ENCODE data around the gene CAPN1.

The CAPN1 gene

GRCh38 chr11:65213322-65214211 is 31.8 kb downstream of the CAPN1 start:
- DNase-seq (ENCODE audit: low read depth), result peak; percentile 20
- H3K4me3 ChIP-seq (ENCODE audit: low read depth, low read length), result no peak overlapping the region
- TF ChIP-seq CTCF (conservative IDR thresholded peaks at IDR 0.05; ENCODE audit: low read depth, low read length), result no peak

- H3K4me3 ChIP-seq (ENCODE audit: low read depth, low read length), result no peak overlapping the region
- DNase-seq (ENCODE audit: low read depth), result no peak
- no peak for TF ChIP-seq CTCF (conservative IDR thresholded peaks at IDR 0.05; ENCODE audit: low read depth, low read length)
These were observed 32.6 kb downstream of the CAPN1 start for GRCh38 chr11:65214212-65214845.

- no peak for TF ChIP-seq CTCF (conservative IDR thresholded peaks at IDR 0.05; ENCODE audit: low read depth, low read length)
These were observed 33.8 kb downstream of the CAPN1 start for GRCh38 chr11:65215441-65216076.

GRCh38 chr11:65216830-65217229 is 35.1 kb downstream of the CAPN1 start:
- no peak overlapping the region for H3K4me3 ChIP-seq (ENCODE audit: low read depth, low read length)
- DNase-seq (ENCODE audit: low read depth), result no peak
- no peak for TF ChIP-seq CTCF (conservative IDR thresholded peaks at IDR 0.05; ENCODE audit: low read depth, low read length)

More at GRCh38 chr11:65215441-65216076, 33.8 kb downstream of the CAPN1 start:
- no peak for DNase-seq (ENCODE audit: low read depth)
- no peak overlapping the region for H3K4me3 ChIP-seq (ENCODE audit: low read depth, low read length)

GRCh38 chr11:65217441-65218423 is 36.0 kb downstream of the CAPN1 start:
- DNase-seq (ENCODE audit: low read depth), result no peak
- no peak for TF ChIP-seq CTCF (conservative IDR thresholded peaks at IDR 0.05; ENCODE audit: low read depth, low read length)

GRCh38 chr11:65218446-65218845 is 36.7 kb downstream of the CAPN1 start:
- no peak for TF ChIP-seq CTCF (conservative IDR thresholded peaks at IDR 0.05; ENCODE audit: low read depth, low read length)
- H3K4me3 ChIP-seq (ENCODE audit: low read depth, low read length), result no peak overlapping the region
- no peak for DNase-seq (ENCODE audit: low read depth)

More at GRCh38 chr11:65217441-65218423, 36.0 kb downstream of the CAPN1 start:
- no peak overlapping the region for H3K4me3 ChIP-seq (ENCODE audit: low read depth, low read length)

Data from choroid plexus epithelial cell (primary cell).